Cardiac fibroblast (primary cell): ENCODE results near the gene CDK15.

Experiments used
- DNase-seq, 2 donors: peaks; one replicate each; pipeline versions ENCODE4 v3.0.0 to v3.0.0-alpha.2; 2010; ENCODE audit warnings: low read depth in 2 of 2
- H3K4me3 ChIP-seq, 2 donors: replicated peaks in 1 of 2; 1 replicate in 1 of 2; 2 replicates in 1 of 2; pipeline ENCODE4 v1.5.1; 2011; ENCODE audit warnings: low read depth in 2 of 2, low read length in 2 of 2, mild to moderate bottlenecking in 2 of 2, moderate library complexity in 1 of 2
- TF ChIP-seq, protein P1 (sequence below): IDR thresholded peaks from one replicate; pipeline ENCODE4 v1.5.1; 2011; ENCODE audit warnings: low read depth, mild to moderate bottlenecking, low read length, inconsistent platforms

CDK15 gene

GRCh38 chr2:201860636-201861066, 54.3 kb downstream of the CDK15 start:
- DNase-seq = peak; percentile 82 to 85
- H3K4me3 ChIP-seq = no peak overlapping the region
- TF ChIP-seq, protein P1, sequence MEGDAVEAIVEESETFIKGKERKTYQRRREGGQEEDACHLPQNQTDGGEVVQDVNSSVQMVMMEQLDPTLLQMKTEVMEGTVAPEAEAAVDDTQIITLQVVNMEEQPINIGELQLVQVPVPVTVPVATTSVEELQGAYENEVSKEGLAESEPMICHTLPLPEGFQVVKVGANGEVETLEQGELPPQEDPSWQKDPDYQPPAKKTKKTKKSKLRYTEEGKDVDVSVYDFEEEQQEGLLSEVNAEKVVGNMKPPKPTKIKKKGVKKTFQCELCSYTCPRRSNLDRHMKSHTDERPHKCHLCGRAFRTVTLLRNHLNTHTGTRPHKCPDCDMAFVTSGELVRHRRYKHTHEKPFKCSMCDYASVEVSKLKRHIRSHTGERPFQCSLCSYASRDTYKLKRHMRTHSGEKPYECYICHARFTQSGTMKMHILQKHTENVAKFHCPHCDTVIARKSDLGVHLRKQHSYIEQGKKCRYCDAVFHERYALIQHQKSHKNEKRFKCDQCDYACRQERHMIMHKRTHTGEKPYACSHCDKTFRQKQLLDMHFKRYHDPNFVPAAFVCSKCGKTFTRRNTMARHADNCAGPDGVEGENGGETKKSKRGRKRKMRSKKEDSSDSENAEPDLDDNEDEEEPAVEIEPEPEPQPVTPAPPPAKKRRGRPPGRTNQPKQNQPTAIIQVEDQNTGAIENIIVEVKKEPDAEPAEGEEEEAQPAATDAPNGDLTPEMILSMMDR = peak; percentile 82

GRCh38 chr2:201862843-201863242, 56.5 kb downstream of the CDK15 start:
- no peak overlapping the region for H3K4me3 ChIP-seq
- no peak for DNase-seq
- TF ChIP-seq, protein P1 = no peak

DNA sequence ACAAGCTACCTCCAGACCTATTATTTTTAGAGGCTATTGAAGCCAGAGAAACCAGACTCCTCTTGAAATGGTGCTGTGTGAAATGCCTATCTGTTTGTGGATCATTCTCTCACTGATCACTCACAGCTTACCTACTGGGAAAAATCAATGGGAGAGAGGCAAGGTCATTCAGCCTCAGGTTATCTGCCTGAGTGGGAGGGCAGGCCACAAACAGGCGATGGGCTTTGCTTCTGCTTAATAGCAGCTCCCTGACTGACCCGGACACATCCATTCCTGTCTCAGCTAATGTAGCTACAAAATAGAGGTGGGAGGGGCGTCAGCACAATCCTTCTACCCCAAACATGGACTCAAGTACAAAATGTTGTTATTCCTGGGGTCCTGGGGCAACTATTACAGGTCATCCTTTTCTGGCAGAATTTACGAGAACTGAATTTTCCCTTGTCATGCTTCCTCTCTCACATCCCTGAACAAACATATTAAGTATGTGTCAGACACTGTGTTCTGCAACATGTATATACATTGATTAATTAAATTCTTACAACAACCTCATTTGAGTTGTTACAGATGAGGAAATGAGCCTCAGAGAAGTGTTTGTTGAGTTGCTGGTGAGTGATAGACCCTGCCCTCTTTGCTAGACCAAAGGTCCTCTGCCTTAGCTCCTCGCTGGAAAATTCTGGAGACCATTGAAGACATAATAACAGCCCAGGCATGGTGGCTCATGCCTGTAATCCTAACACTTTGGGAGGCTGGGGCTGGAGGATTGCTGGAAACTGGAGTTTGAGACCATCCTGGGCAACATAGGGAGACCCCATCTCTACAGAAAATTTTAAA, 60.5 kb downstream of the CDK15 start:
- no peak for DNase-seq
- TF ChIP-seq, protein P1 = no peak
- H3K4me3 ChIP-seq = no peak overlapping the region

- no peak for DNase-seq
- TF ChIP-seq, protein P1 = no peak
- H3K4me3 ChIP-seq = no peak overlapping the region
Observed at GRCh38 chr2:201871471-201871870, 65.1 kb downstream of the CDK15 start.

GRCh38 chr2:201872591-201872990, 66.3 kb downstream of the CDK15 start:
- TF ChIP-seq, protein P1 = no peak
- no peak overlapping the region for H3K4me3 ChIP-seq
- no peak for DNase-seq

DNA sequence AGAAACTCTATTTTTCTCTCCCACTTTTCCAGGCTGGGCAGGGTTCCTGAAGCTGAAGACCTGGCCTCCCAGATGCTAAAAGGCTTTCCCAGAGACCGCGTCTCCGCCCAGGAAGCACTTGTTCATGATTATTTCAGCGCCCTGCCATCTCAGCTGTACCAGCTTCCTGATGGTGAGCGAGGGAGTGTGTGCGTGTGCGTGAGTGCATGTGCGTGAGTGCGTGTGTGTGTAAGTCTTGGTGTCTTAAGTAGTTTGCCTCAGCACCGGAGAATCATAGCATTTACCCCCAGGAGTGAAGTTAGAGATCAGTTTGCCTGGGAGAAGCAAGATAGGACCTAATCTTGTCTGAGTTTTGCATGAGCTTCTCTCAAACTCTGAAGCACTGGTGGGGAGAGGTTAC, 73.7 kb downstream of the CDK15 start:
- DNase-seq = no peak
- TF ChIP-seq, protein P1 = no peak
- no peak overlapping the region for H3K4me3 ChIP-seq
